Measurements from ENCODE around the gene LNX1. TPM values are rescaled to one million over a fixed set of nuclear protein-coding genes. Genes with fewer than 3 reads are reported as not detected.

Gene LNX1
- polyA plus RNA-seq, 2 of the 4 experiments (the other 2 are of a cell fraction) = 0.04 to 0.14 TPM

GRCh38 chr4:53422367-53422766, 168.9 kb downstream of the LNX1 start:
- ChIA-PET POLR2A (no interaction called here), CTCF (no interaction called here)
- TF ChIP-seq HEYL (CRISPR knock-in tag; IDR thresholded peaks at IDR 0.05) (no peak), ZNF302 (CRISPR knock-in tag; IDR thresholded peaks at IDR 0.05) (no peak), BCL3 (IDR thresholded peaks at IDR 0.05) (no peak), HOXB5 (CRISPR knock-in tag; IDR thresholded peaks at IDR 0.05) (no peak), POLR2A (IDR thresholded peaks at IDR 0.05; ENCODE audit: low read length) (no peak), MYC (IDR thresholded peaks at IDR 0.05; ENCODE audit: borderline replicate concordance, low read length) (no peak), HOXA7 (CRISPR knock-in tag; IDR thresholded peaks at IDR 0.05) (no peak), PBX3 (IDR thresholded peaks at IDR 0.05) (no peak), SREBF2 (IDR thresholded peaks at IDR 0.05) (no peak), ESRRA (IDR thresholded peaks at IDR 0.05; ENCODE audit: borderline replicate concordance, low read length) (no peak), MAZ (IDR thresholded peaks at IDR 0.05; ENCODE audit: borderline replicate concordance, low read depth, low read length) (no peak), ELK1 (IDR thresholded peaks at IDR 0.05; ENCODE audit: low read depth, low read length) (no peak), HDAC2 (IDR thresholded peaks at IDR 0.05) (no peak), ATOH8 (CRISPR knock-in tag; IDR thresholded peaks at IDR 0.05; ENCODE audit: low read depth) (no peak), FOSB (CRISPR knock-in tag; IDR thresholded peaks at IDR 0.05) (no peak), KDM5A (IDR thresholded peaks at IDR 0.05) (no peak), EP300 (IDR thresholded peaks at IDR 0.05) (no peak), ZC3H11A (IDR thresholded peaks at IDR 0.05) (no peak)
- DNase-seq (ENCODE audit: low read depth in 1 of 2, low spot score in 1 of 2) (no peak), ATAC-seq (no peak), FAIRE-seq (no peak)
- Histone ChIP-seq H3K4me3 (no peak overlapping the region), H3K4me2 (no peak overlapping the region), H3K9me3 (no peaks in the 10 kb centered on the region), H3K4me1 (no peaks in the 10 kb centered on the region), H3K27ac (no peak overlapping the region)
- WGBS (ENCODE audit: missing lambda C conversion rate) = 100% methylated on average over 1 of the region's 1 CpG

GRCh38 chr4:53421791-53422190, 169.5 kb downstream of the LNX1 start:
- TF ChIP-seq BCL3 (IDR thresholded peaks at IDR 0.05) (no peak), KDM5A (IDR thresholded peaks at IDR 0.05) (no peak), E2F6 (IDR thresholded peaks at IDR 0.05; ENCODE audit: borderline replicate concordance, low read depth) (no peak), TP53 (CRISPR knock-in tag; IDR thresholded peaks at IDR 0.05) (no peak), SMC3 (IDR thresholded peaks at IDR 0.05) (no peak)
- no peak overlapping the region for H3K27ac ChIP-seq
- no peak for FAIRE-seq
- no peak overlapping the region for H3K4me2 ChIP-seq
- H3K4me3 ChIP-seq = no peak overlapping the region
- DNase-seq (ENCODE audit: low read depth in 1 of 2, low spot score in 1 of 2) = no peak
- 90% methylated on average over 2 of the region's 2 CpGs for WGBS (ENCODE audit: missing lambda C conversion rate)
- CTCF ChIA-PET = no interaction called here
- H3K4me1 ChIP-seq = no peaks in the 10 kb centered on the region
- no peaks in the 10 kb centered on the region for H3K9me3 ChIP-seq
- no peak for ATAC-seq
- POLR2A ChIA-PET = no interaction called here
